Measurements from ENCODE around the gene TACC3.

The TACC3 gene

GRCh38 chr4:1714303-1715001, 6.9 kb upstream of the TACC3 start:
- no peak for TF ChIP-seq CTCF (IDR thresholded peaks at IDR 0.05; ENCODE audit: control extremely low read depth, extremely low read depth, low read depth, missing control alignments)
- CTCF ChIA-PET, result interaction anchor here (0.8 to 9.6 kb wide), 4 partner anchors 9 to 20 kb away, joined by 4 to 149 read pairs (median 16); no protein-coding TSS in a partner anchor
- POLR2A ChIA-PET, result interaction anchor here (0.6 kb wide), 1 partner anchor 11 kb away, joined by 3 read pairs; no protein-coding TSS in a partner anchor
- no peak for DNase-seq (ENCODE audit: extremely low spot score)

- DNase-seq (ENCODE audit: extremely low spot score), result no peak
- POLR2A ChIA-PET, result interaction anchor here (0.6 kb wide), 1 partner anchor 10 kb away, joined by 3 read pairs; no protein-coding TSS in a partner anchor
- TF ChIP-seq CTCF (IDR thresholded peaks at IDR 0.05; ENCODE audit: control extremely low read depth, extremely low read depth, low read depth, missing control alignments), result no peak
- CTCF ChIA-PET, result interaction anchor here (3.8 to 9.6 kb wide), 2 partner anchors 11 to 21 kb away, joined by 25 to 149 read pairs; no protein-coding TSS in a partner anchor
Observed at GRCh38 chr4:1715002-1715758, 6.1 kb upstream of the TACC3 start.

- DNase-seq (ENCODE audit: extremely low spot score), result no peak
- POLR2A ChIA-PET, result no interaction called here
- TF ChIP-seq CTCF (IDR thresholded peaks at IDR 0.05; ENCODE audit: control extremely low read depth, extremely low read depth, low read depth, missing control alignments), result no peak
- CTCF ChIA-PET, result interaction anchor here (1.5 to 18.5 kb wide), 2 partner anchors 10 to 24 kb away, joined by 5 to 374 read pairs; no protein-coding TSS in a partner anchor
Observed at GRCh38 chr4:1716065-1716945, 5.0 kb upstream of the TACC3 start.

- ChIA-PET CTCF (interaction anchor here (1.5 to 18.5 kb wide), 2 partner anchors 9 to 25 kb away, joined by 5 to 374 read pairs; no protein-coding TSS in a partner anchor), POLR2A (interaction anchor here (0.6 kb wide), 1 partner anchor 14 kb away, joined by 7 read pairs; no protein-coding TSS in a partner anchor)
- no peak for DNase-seq (ENCODE audit: extremely low spot score)
- TF ChIP-seq CTCF (IDR thresholded peaks at IDR 0.05; ENCODE audit: control extremely low read depth, extremely low read depth, low read depth, missing control alignments), result no peak
Observed at GRCh38 chr4:1717129-1718094, 3.9 kb upstream of the TACC3 start.

- ChIA-PET POLR2A (interaction anchor here (0.6 kb wide), 1 partner anchor 15 kb away, joined by 7 read pairs; no protein-coding TSS in a partner anchor), CTCF (interaction anchor here (1.1 to 18.5 kb wide), 4 partner anchors 8 to 26 kb away, joined by 3 to 374 read pairs (median 8); no protein-coding TSS in a partner anchor)
- DNase-seq (ENCODE audit: extremely low spot score), result no peak
- TF ChIP-seq CTCF (IDR thresholded peaks at IDR 0.05; ENCODE audit: control extremely low read depth, extremely low read depth, low read depth, missing control alignments), result no peak
Observed at GRCh38 chr4:1718095-1718850, 3.0 kb upstream of the TACC3 start.

All from GM10248 (cell line).